H1 (cell line): Measurements from ENCODE around the gene DPH6. TPM values are rescaled to one million over a fixed set of nuclear protein-coding genes. Genes with fewer than 3 reads are reported as not detected.

Experiments used
- BRCA1 ChIP-seq: IDR thresholded peaks from 2 replicates; pipeline ENCODE4 v1.6.1; 2012; ENCODE audit warnings: low read depth, low read length, improper control_type of control experiment
- polyA plus RNA-seq, 7 experiments: library from polyadenylated mRNA; depleted of rRNA in 3 of 7; stranded (reverse) in 5 of 7; unstranded in 2 of 7; fragments of >200 nt in 5 of 7; fragments of 200-250 nt in 2 of 7; gene quantifications; 1 replicate in 5 of 7; 2 replicates in 1 of 7; 4 replicates in 1 of 7; pipeline versions ENCODE4 v1.2.1 to v1.2.3, GENCODE V29; 2011 to 2013; ENCODE audit warnings: missing spikeins in 2 of 7, mixed read lengths in 2 of 7
- total RNA-seq: library from RNA; stranded (reverse); fragmentation: NEBNext Ultra II Directional; extraction: Animal tissue kit (Norgen Biotek cat#: 25700); gene quantifications from 2 replicates; pipeline ENCODE4 v1.2.1, GENCODE V29; 2021

Gene DPH6
- total and polyA plus RNA-seq, 2 of the 8 experiments (the other 6 are each of a cell fraction or from before 2014, with no cell fraction given), result 21.6 to 30.5 TPM

DNA sequence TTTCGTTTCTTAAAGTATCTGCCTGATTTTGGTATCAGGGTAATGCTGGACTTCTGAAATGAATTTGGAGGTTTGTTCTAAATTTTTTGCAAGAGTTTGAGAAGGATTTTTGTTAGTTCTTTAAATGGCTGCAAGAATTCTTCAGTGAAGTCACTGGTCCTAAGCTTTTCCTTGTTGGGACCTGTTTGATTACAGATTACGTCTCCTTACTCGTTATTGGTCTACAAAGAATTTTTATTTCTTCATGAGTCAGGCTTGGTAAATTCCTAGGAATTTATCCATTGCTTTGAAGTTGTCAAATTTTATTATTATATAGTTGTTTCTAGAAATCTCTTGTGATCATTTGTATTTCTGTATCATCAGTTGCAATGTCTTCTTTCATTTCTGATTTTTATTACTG lies 196.0 kb downstream of the DPH6 start (continued):
- TF ChIP-seq BRCA1, result no peak
